Hepatic stellate cell (primary cell): ENCODE measurements around the gene SH2D3A.
"Not testable (repeated sequence)": the region's sequence is repeated elsewhere in the genome, so short reads cannot be mapped to it uniquely, and the experiment has no call there.

Experiments used
- DNase-seq: peaks from one replicate; pipeline ENCODE4 v3.0.0; 2011; ENCODE audit warnings: low spot score

SH2D3A gene

DNA sequence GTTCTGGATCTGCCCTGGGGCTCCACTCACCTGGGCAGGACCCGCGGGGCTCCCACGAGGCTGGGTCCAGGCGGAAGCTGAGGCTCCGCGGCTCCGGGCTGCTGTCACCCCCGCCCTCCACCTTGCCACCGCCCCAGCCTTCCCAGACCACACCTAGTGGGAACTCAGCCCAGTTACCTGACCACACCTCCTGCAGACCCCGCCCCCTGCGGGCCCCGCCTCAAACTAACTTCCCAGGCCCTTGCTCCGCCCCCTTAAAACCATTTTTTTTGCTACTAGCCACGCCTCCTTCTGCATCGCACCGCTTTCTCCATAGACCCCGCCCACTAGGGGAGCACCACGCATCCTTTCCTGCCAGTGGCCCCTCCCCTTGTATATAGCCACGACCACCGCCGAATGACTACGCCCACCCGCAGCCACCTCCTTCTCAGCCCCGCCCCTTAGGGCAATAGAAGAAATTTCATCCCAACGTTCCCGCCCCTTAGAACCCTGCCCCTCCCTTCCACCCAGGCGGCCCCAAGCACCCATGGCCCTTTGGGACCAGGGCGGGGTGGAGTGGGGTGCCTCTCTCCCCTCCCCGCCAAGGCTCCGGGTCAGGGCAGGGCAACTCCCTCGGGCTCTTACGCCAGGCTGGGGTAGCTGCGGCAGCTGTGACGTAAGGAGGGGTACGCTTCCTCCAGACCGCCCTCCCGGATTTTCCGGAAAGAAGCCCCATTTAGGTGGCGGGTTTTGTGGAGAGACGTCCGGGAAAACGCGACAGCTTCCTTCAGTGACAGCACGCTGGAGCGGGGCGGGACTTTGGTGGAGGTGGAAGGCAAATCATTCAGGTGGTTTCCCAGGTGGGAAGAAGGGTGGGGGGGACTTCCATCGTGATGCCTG is at the start of gene SH2D3A:
SH2D3A (minus strand) TSS at position 79 of the 879 bp plus-strand sequence. CDS start 3,687 bp downstream, outside the sequence.
- DNase-seq = no peak

DNA sequence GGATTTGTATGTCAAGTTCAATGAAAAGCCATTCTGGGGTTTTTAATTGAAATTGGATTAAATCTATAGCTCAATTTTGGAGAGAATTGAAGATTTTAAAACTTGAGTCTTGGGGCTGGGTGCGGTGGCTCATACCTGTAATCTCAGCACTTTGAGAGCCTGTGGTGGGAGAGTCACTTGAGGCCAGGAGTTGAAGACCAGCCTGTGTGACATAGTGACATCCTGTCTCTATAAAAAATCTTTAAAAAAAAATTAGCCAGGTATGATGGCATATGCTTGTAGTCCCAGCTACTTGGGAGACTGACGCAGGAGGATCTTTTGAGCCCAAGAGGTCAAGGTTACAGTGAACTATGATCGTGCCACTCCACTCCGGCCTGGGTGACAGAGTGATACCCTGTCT is 46.4 kb upstream of the SH2D3A start:
- no peak for DNase-seq

DNA sequence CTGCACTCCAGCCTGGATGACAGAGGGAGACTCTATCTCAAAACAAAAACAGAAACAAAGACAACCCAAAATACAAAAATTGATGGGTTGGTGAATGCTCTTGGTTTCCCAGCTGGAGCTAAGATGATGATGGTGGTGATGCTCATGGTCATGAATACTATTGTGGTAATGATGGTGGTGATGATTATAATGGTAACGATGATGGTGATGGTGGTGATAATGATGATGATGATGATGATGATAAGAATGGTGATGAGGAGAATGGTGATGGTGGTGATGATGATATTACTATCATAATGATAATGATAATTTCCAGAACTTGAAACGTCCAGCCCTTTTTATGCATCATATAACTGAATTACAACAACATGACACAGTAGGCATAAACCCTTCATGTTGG is 45.4 kb upstream of the SH2D3A start:
- DNase-seq = no peak

GRCh38 chr19:6811906-6812305 is 44.7 kb upstream of the SH2D3A start:
- DNase-seq = peak; percentile 28

- no peak for DNase-seq
Observed at GRCh38 chr19:6811378-6811777, 44.1 kb upstream of the SH2D3A start.

GRCh38 chr19:6809262-6809661 is 42.0 kb upstream of the SH2D3A start:
- no peak for DNase-seq

DNA sequence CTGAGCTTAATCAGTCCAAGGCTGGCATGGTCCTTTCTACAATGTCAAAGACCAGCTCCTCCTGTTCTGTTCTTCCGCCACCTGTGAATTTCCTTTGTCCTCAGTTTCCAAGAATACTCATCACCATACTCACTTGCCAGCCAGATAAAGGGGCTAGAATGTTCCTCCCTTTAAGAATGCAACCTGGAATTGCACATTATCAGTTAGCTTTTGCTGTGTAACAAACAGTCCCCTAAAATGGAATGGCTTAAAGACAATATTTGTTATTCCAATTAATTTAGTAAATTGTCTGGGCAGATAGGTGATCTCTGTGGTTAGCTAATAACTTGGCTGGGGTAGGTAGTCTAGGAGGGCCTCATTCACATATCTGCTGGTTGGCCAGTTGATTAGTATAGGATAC is 41.3 kb upstream of the SH2D3A start:
- DNase-seq = no peak

- DNase-seq = no peak
Observed at GRCh38 chr19:6807291-6807690, 40.1 kb upstream of the SH2D3A start.

- DNase-seq = no peak
Observed at GRCh38 chr19:6806488-6806887, 39.3 kb upstream of the SH2D3A start.

GRCh38 chr19:6803036-6803404 is 35.8 kb upstream of the SH2D3A start:
- DNase-seq = no peak

- no peak for DNase-seq
Observed at GRCh38 chr19:6802336-6803035, 35.3 kb upstream of the SH2D3A start.

GRCh38 chr19:6801485-6802086 is 34.4 kb upstream of the SH2D3A start:
- DNase-seq = no peak

- no peak for DNase-seq
Observed at GRCh38 chr19:6800991-6801484, 33.8 kb upstream of the SH2D3A start.

DNA sequence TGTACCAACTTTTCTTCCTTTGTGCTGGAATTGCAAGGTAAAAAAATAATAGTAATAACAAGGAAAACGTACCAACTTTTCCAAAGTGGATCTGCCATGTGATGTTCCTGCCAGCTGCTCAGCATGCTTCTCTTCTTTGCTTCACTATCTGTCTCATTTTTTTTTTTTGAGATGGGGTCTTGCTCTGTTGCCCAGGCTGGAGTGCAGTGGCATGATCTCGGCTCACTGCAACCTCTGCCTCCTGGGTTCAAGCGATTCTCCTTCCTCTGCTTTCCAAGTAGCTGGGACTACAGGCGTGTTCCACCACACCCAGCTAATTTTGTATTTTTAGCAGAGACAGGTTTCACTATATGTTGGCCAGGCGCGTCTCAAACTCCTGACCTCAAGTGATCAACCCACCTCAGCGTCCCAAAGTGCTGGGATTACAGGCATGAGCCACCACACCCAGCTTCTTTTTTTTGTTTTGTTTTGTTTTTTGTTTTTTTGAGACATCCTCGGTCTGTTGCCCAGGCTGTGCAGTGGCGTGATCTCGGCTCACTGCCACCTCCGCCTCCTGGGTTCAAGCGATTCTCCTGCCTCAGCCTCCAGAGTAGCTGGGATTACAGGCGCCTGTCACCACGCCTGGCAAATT is 33.0 kb upstream of the SH2D3A start:
- DNase-seq = not testable (repeated sequence)

GRCh38 chr19:6797646-6798045 is 30.4 kb upstream of the SH2D3A start:
- no peak for DNase-seq

DNA sequence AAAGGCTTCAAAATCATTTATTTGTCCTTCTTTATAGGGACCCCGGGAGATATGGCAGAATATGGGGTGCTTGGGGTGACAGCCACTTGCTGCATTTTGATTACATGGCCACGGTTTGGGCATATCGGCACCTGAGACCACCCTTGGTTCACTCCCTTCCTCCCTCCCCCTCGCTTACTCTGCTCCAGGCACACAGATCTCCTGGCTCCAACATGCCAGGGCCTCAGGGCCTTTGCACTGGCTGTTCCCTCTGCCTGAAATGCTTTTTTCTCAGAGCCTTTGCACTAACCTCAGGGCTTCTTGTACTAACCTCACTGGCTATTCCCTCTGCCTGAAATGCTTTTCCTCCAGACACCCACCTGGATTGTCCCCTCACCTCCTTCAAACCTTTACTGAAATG is 29.0 kb upstream of the SH2D3A start:
- DNase-seq = no peak

DNA sequence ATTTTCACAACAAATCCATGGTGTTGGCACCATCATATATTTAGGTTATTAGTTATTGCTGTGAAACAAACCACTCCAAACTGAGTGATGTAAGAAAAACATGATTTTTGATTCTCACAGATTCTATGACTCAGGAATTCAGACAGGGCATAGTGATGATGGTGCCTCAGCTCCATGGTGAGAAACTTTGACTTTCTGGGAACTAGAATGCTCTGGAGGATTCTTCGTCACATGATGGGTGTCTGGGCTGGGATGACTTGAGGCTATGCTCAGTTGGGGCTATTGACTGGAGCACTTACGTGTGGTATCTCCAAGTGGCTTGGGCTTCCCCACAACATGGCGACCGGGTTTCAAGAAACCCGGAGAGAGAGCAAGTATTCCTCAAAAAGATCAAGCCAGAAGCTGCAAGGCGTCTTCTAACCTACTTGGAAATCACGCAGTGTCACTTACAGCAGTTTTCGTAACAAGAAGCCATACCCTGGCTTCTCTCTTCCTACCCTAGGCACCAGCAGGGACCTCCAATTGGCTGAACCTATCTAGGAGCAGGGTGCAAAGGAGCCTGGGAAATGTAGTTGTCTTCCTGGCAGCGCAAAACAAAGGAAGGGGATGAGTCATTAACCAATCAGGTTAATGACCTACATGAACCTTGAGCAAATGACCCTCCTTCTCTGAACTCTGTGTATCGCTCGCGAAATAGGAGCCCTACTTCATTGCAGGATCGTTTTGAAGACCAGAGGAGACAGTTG is 27.6 kb upstream of the SH2D3A start:
- no peak for DNase-seq

DNA sequence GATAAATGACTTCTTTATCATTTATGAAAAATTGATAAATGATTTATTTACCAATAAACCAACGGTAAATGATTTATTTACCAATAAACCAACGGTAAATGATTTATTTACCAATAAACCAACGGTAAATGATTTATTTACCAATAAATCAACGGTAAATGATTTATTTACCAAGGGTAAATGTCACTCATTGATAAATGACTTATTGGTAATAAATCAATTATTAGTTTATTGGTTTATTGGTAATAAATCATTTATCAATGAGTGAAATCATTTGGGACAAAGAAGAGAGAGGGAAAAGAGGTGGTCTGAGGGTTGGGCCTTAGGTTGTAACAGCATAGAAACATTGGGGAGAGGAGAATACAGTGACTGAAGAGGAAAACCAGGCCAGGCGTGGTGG is 26.7 kb upstream of the SH2D3A start:
- no peak for DNase-seq

DNA sequence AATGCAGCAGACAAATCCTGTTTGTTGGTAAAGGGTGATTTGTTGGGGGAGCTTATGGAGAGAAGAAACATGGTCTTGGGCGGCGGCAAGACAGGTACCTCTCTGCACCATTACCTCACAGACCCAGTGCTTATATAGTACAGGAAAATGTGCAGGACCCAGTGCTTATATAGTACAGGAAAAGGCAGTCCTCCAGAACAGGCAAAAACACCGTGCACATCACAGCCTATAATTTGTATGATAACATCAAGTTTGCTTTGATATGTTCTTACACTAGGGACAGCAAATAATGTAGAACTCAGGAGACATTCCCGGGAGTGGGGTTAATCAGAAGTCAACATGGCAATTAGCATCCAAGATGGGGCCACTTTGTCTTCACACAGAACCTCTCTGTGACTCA is 26.2 kb upstream of the SH2D3A start:
- no peak for DNase-seq

- DNase-seq = no peak
Observed at GRCh38 chr19:6791237-6791636, 24.0 kb upstream of the SH2D3A start.
